GM12864 (cell line): ENCODE results near the gene MID1.

Experiments
- DNase-seq: peaks from one replicate; pipeline ENCODE4 v3.0.0-alpha.2; 2011; ENCODE audit warnings: low read depth
- H3K4me3 ChIP-seq: 2 replicates; pipeline ENCODE4 v1.5.1; 2011; ENCODE audit warnings: mild to moderate bottlenecking, low read depth, low read length, control low read depth
- CTCF ChIP-seq: IDR thresholded peaks from 2 replicates; pipeline ENCODE4 v1.5.1; 2011; ENCODE audit warnings: low read depth, mild to moderate bottlenecking, moderate library complexity, low read length, control low read depth, inconsistent platforms; ENCODE audit errors: missing control alignments

Gene MID1

GRCh38 chrX:10492250-10492649 lies 128.1 kb downstream of the MID1 start:
- H3K4me3 ChIP-seq, result no peak overlapping the region
- DNase-seq, result no peak
- TF ChIP-seq CTCF, result no peak

- DNase-seq, result no peak
- TF ChIP-seq CTCF, result no peak
- no peak overlapping the region for H3K4me3 ChIP-seq
Measured at GRCh38 chrX:10486373-10486772, 134.0 kb downstream of the MID1 start.

GRCh38 chrX:10485326-10485725 lies 135.1 kb downstream of the MID1 start:
- H3K4me3 ChIP-seq, result no peak overlapping the region
- no peak for DNase-seq
- no peak for TF ChIP-seq CTCF

GRCh38 chrX:10484683-10485247 lies 135.6 kb downstream of the MID1 start:
- TF ChIP-seq CTCF, result no peak
- no peak for DNase-seq
- no peak overlapping the region for H3K4me3 ChIP-seq

GRCh38 chrX:10483191-10483831 lies 137.1 kb downstream of the MID1 start:
- no peak overlapping the region for H3K4me3 ChIP-seq
- TF ChIP-seq CTCF, result no peak
- no peak for DNase-seq

GRCh38 chrX:10482708-10483107 lies 137.7 kb downstream of the MID1 start:
- H3K4me3 ChIP-seq, result no peak overlapping the region
- TF ChIP-seq CTCF, result no peak
- DNase-seq, result no peak

- peak; percentile 1 for DNase-seq
- no peak for TF ChIP-seq CTCF
- no peak overlapping the region for H3K4me3 ChIP-seq
Measured at GRCh38 chrX:10482261-10482660, 138.1 kb downstream of the MID1 start.
